Sigmoid colon (tissue), 7 donors: ENCODE measurements around the gene ZG16. TPM values are rescaled to one million over a fixed set of nuclear protein-coding genes. Genes with fewer than 3 reads are reported as not detected.

ENCODE experiments used
- DNase-seq: peaks from one replicate; pipeline ENCODE4 v3.0.0-alpha.2; 2019
- H3K27ac ChIP-seq, 4 donors: fragments of 200-600 bp; sonication (generic); one replicate each; pipeline ENCODE4 v1.5.1; 2016 to 2019; ENCODE audit warnings: mild to moderate bottlenecking in 1 of 4
- H3K27me3 ChIP-seq, 3 donors: fragments of 200-600 bp; sonication (generic); one replicate each; pipeline ENCODE4 v1.5.1; 2019; ENCODE audit warnings: mild to moderate bottlenecking in 1 of 3
- H3K36me3 ChIP-seq, 4 donors: fragments of 200-600 bp; sonication (generic); one replicate each; pipeline ENCODE4 v1.5.1; 2016 to 2019
- H3K4me1 ChIP-seq, 4 donors: fragments of 200-600 bp; sonication (generic); one replicate each; pipeline ENCODE4 v1.5.1; 2017 to 2019
- H3K4me3 ChIP-seq, 4 donors: fragments of 200-600 bp; sonication (generic); one replicate each; pipeline ENCODE4 v1.5.1; 2017 to 2019; ENCODE audit warnings: mild to moderate bottlenecking in 2 of 4, moderate library complexity in 1 of 4
- H3K9me3 ChIP-seq, 4 donors: fragments of 200-600 bp in 3 of 4; sonication (generic) in 3 of 4; one replicate each; pipeline versions ENCODE4 v1.5.1 to v1.6.1; 2013 to 2019
- CTCF ChIP-seq, 4 experiments: fragments of 450-650 bp in 3 of 4; fragments of 200-600 bp in 1 of 4; IDR thresholded peaks; one replicate each; pipeline ENCODE4 v1.5.1; 2016 to 2019; ENCODE audit warnings: antibody characterized with exemption in 4 of 4, mild to moderate bottlenecking in 3 of 4, moderate library complexity in 2 of 4
- EP300 ChIP-seq, 4 donors: sonication (generic); formaldehyde crosslinking; IDR thresholded peaks; one replicate each; pipeline ENCODE4 v1.6.1; 2017; ENCODE audit warnings: antibody characterized with exemption in 4 of 4
- POLR2A ChIP-seq, 2 donors: fragments of 450-650 bp; IDR thresholded peaks; one replicate each; pipeline ENCODE4 v1.6.1; 2016; ENCODE audit warnings: antibody characterized with exemption in 2 of 2, mild to moderate bottlenecking in 2 of 2, moderate library complexity in 2 of 2
- POLR2AphosphoS5 ChIP-seq, 4 donors: sonication (generic); formaldehyde crosslinking; IDR thresholded peaks; one replicate each; pipeline ENCODE4 v1.6.1; 2017; ENCODE audit warnings: antibody characterized with exemption in 4 of 4
- WGBS, 2 donors: extraction: QIAGEN DNeasy Blood & Tissue Kit; methylation state at CpG; one replicate each; pipeline ENCODE4 v1.1.7; 2013; 5-methylcytosine and 5-hydroxymethylcytosine counted together
- intact Hi-C: fragments of 100-400 bp; cut with DNase I; formaldehyde crosslinking; loops from one replicate; pipeline ENCODE4 v1.15.1; 2023
- polyA plus RNA-seq, 3 donors: library from polyadenylated mRNA; stranded (reverse); fragments of 200-250 nt; gene quantifications; one replicate each; pipeline ENCODE4 v1.2.3, GENCODE V29; 2013
- total RNA-seq, 4 donors: library from RNA; depleted of rRNA; stranded (reverse); fragments of >200 nt; gene quantifications; one replicate each; pipeline ENCODE4 v1.1.0, GENCODE V29; 2016
- donor health status: healthy with polysubstance abuse.
- donor health status: Bipolar disorder and iron deficiency.
- donor health status: healthy.

Gene ZG16
- total and polyA plus RNA-seq, 7 donors = 1.4 to 1,249 (median 503) TPM; not detected in 3

GRCh38 chr16:29794231-29794710, 16.2 kb downstream of the ZG16 start:
- WGBS, 2 donors = 96 to 97% methylated on average over 3 of the region's 3 CpGs
- no peak overlapping the region for H3K27ac ChIP-seq
- no peak overlapping the region for H3K4me3 ChIP-seq
- H3K9me3 ChIP-seq = no peaks in the 10 kb centered on the region
- DNase-seq = no peak
- peaks cover 0 to 21% (median 16%) of the 10 kb centered on the region in 4 donors for H3K4me1 ChIP-seq
- H3K36me3 ChIP-seq = peaks cover 0 to 28% (median 5%) of the 10 kb centered on the region in 4 donors
- H3K27me3 ChIP-seq = no peaks in the 10 kb centered on the region
- intact Hi-C loops = no loop called here
- TF ChIP-seq POLR2AphosphoS5 (IDR thresholded peaks at IDR 0.05) (no peak), CTCF (IDR thresholded peaks at IDR 0.05) (no peak), POLR2A (IDR thresholded peaks at IDR 0.05) (no peak), EP300 (IDR thresholded peaks at IDR 0.05) (no peak)

GRCh38 chr16:29802416-29802935, 24.4 kb downstream of the ZG16 start:
- intact Hi-C loops = no loop called here
- peaks cover 0 to 34% (median 13%) of the 10 kb centered on the region in 4 donors for H3K36me3 ChIP-seq
- H3K27me3 ChIP-seq = no peaks in the 10 kb centered on the region

GRCh38 chr16:29804020-29804419, 26.0 kb downstream of the ZG16 start:
- WGBS, 2 donors = 79 to 83% methylated on average over 8 of the region's 8 CpGs
- Histone ChIP-seq H3K27me3 (no peaks in the 10 kb centered on the region), H3K4me3 (peak overlapping the region in 1 of 4 donors; percentile 76), H3K4me1 (peaks cover 0 to 29% (median 27%) of the 10 kb centered on the region in 4 donors), H3K9me3 (no peaks in the 10 kb centered on the region), H3K36me3 (peaks cover 0 to 27% (median 13%) of the 10 kb centered on the region in 4 donors), H3K27ac (peak overlapping the region; percentile 91 to 99 (median 93))
- no peak for DNase-seq
- TF ChIP-seq CTCF (IDR thresholded peaks at IDR 0.05) (no peak), POLR2AphosphoS5 (IDR thresholded peaks at IDR 0.05) (no peak), EP300 (IDR thresholded peaks at IDR 0.05) (no peak), POLR2A (IDR thresholded peaks at IDR 0.05) (no peak)
- intact Hi-C loops = no loop called here

More at GRCh38 chr16:29802416-29802935, 24.4 kb downstream of the ZG16 start:
- TF ChIP-seq EP300 (IDR thresholded peaks at IDR 0.05) (no peak), POLR2AphosphoS5 (IDR thresholded peaks at IDR 0.05) (no peak), POLR2A (IDR thresholded peaks at IDR 0.05) (no peak), CTCF (IDR thresholded peaks at IDR 0.05) (no peak)
- H3K27ac ChIP-seq = no peak overlapping the region
- no peaks in the 10 kb centered on the region for H3K9me3 ChIP-seq
- no peak overlapping the region for H3K4me3 ChIP-seq
- DNase-seq = no peak
- 97% methylated on average over 8 of the region's 8 CpGs for WGBS, 2 donors
- H3K4me1 ChIP-seq = peaks cover 0 to 14% (median 14%) of the 10 kb centered on the region in 4 donors

GRCh38 chr16:29804455-29805231, 26.6 kb downstream of the ZG16 start:
- WGBS, 2 donors = 3 to 13% methylated on average over 26 of the region's 26 CpGs
- Histone ChIP-seq H3K27ac (peak overlapping the region; percentile 91 to 99 (median 93)), H3K36me3 (peaks cover 4 to 27% (median 11%) of the 10 kb centered on the region in 4 donors), H3K4me1 (peaks cover 0 to 35% (median 33%) of the 10 kb centered on the region in 4 donors), H3K27me3 (no peaks in the 10 kb centered on the region), H3K4me3 (peak overlapping the region; percentile 59 to 76 (median 66)), H3K9me3 (no peaks in the 10 kb centered on the region)
- TF ChIP-seq POLR2AphosphoS5 (IDR thresholded peaks at IDR 0.05) = peak in 2 of 4 donors; percentile 44 to 49
- peak in 1 of 2 donors; percentile 31 for TF ChIP-seq POLR2A (IDR thresholded peaks at IDR 0.05)
- no peak for TF ChIP-seq EP300 (IDR thresholded peaks at IDR 0.05)
- no peak for TF ChIP-seq CTCF (IDR thresholded peaks at IDR 0.05)
- DNase-seq = peak; percentile 87
- intact Hi-C loops = loop anchor here (1.0 kb wide), 1 partner anchor 14 kb away; the partner anchor contains the start of gene KIF22
